Endothelial cell of umbilical vein (primary cell): Measurements from ENCODE around the gene NUTM1. TPM values are rescaled to one million over a fixed set of nuclear protein-coding genes. Genes with fewer than 3 reads are reported as not detected.

Experiments used
- BruUV-seq: library from RNA; stranded (reverse); fragments of 400-500 nt; replicated peaks from 2 replicates; lab custom pipeline; 2021; lab: Mats Ljungman, UMichigan
- CTCF ChIA-PET: fragments of 300-600, 350-600 bp; sonication (Branson Sonifier 250); formaldehyde crosslinking; loops from one replicate; lab custom pipeline; 2021; ENCODE audit warnings: antibody characterized with exemption, inconsistent platforms; lab: Charles Lee
- POLR2A ChIA-PET: fragments of 300-600, 350-600 bp; sonication (Branson Sonifier 250); formaldehyde crosslinking; loops from one replicate; lab custom pipeline; 2021; ENCODE audit warnings: antibody characterized with exemption, inconsistent platforms; lab: Charles Lee
- DNase-seq: peaks from one replicate; pipeline ENCODE4 v3.0.0-alpha.2; 2011; ENCODE audit warnings: low read depth, low spot score
- FAIRE-seq: peaks from 2 replicates; lab custom pipeline; 2011; peaks lifted over from hg19 to GRCh38; lab: Jason Lieb, UNC
- H2AFZ ChIP-seq: 2 replicates; pipeline ENCODE4 v1.6.0; 2012; ENCODE audit warnings: low read depth, low read length, control low read depth, inconsistent platforms
- H3K27ac ChIP-seq: 2 replicates; pipeline ENCODE4 v1.5.1; 2011; ENCODE audit warnings: low read depth, mild to moderate bottlenecking, control low read depth, low read length, moderate library complexity; ENCODE audit not compliant: insufficient read depth
- H3K27me3 ChIP-seq, 2 experiments: 2 replicates each; pipeline versions ENCODE4 v1.6.0 to v1.6.1; 2011; ENCODE audit warnings: low read length in 2 of 2, mixed read lengths in 1 of 2; ENCODE audit not compliant: control insufficient read depth in 2 of 2, insufficient read depth in 2 of 2
- H3K36me3 ChIP-seq, 2 experiments: 2 replicates in 1 of 2; 3 replicates in 1 of 2; pipeline ENCODE4 v1.5.1; 2011; ENCODE audit warnings: low read length in 2 of 2, mild to moderate bottlenecking in 1 of 2, moderate library complexity in 1 of 2; ENCODE audit not compliant: control insufficient read depth in 2 of 2, insufficient read depth in 2 of 2; ENCODE audit errors: extremely low read depth in 1 of 2
- H3K4me1 ChIP-seq: 3 replicates; pipeline ENCODE4 v1.5.1; 2011; ENCODE audit warnings: mild to moderate bottlenecking, low read length; ENCODE audit not compliant: control insufficient read depth, insufficient read depth; ENCODE audit errors: extremely low read depth
- H3K4me2 ChIP-seq: 2 replicates; pipeline ENCODE4 v1.6.1; 2011; ENCODE audit warnings: low read length, control low read depth, mixed read lengths; ENCODE audit not compliant: insufficient read depth
- H3K4me3 ChIP-seq, 3 experiments: fragments of 200-600 bp in 1 of 3; sonication (generic), shearing (Covaris generic) in 1 of 3; replicated peaks in 1 of 3; 2 replicates each; pipeline ENCODE4 v1.5.1; 2011 to 2016; ENCODE audit warnings: control low read depth in 3 of 3, low read length in 3 of 3, mild to moderate bottlenecking in 2 of 3, inconsistent platforms in 1 of 3, low read depth in 1 of 3, moderate library complexity in 1 of 3; ENCODE audit not compliant: insufficient read depth in 1 of 3
- H3K79me2 ChIP-seq: 2 replicates; pipeline ENCODE4 v1.6.0; 2012; ENCODE audit warnings: low read length, inconsistent platforms; ENCODE audit not compliant: control insufficient read depth, insufficient read depth
- H3K9ac ChIP-seq: replicated peaks from 2 replicates; pipeline ENCODE3; 2011; ENCODE audit warnings: low read length, control low read depth; ENCODE audit not compliant: insufficient read depth; ENCODE audit errors: extremely low read depth
- H3K9me1 ChIP-seq: replicated peaks from 3 replicates; pipeline ENCODE4 v1.6.0; 2011; ENCODE audit warnings: mild to moderate bottlenecking, low read length; ENCODE audit not compliant: control insufficient read depth, insufficient read depth; ENCODE audit errors: extremely low read depth
- H3K9me3 ChIP-seq: replicated peaks from 2 replicates; pipeline ENCODE4 v1.5.1; 2012; ENCODE audit warnings: low read length, inconsistent platforms; ENCODE audit not compliant: control insufficient read depth, insufficient read depth
- H4K20me1 ChIP-seq: replicated peaks from 2 replicates; pipeline ENCODE3; 2011; ENCODE audit warnings: mild to moderate bottlenecking, low read length; ENCODE audit not compliant: control insufficient read depth, insufficient read depth; ENCODE audit errors: extremely low read depth
- EZH2 ChIP-seq: IDR thresholded peaks from 2 replicates; pipeline ENCODE4 v1.6.1; 2012; ENCODE audit warnings: borderline replicate concordance, low read depth, mild to moderate bottlenecking, moderate library complexity, low read length, inconsistent platforms; ENCODE audit not compliant: severe bottlenecking
- FOS ChIP-seq: IDR thresholded peaks from 2 replicates; pipeline ENCODE4 v1.6.1; 2011; ENCODE audit warnings: mild to moderate bottlenecking, low read length, moderate library complexity, borderline replicate concordance; ENCODE audit not compliant: insufficient read depth
- GATA2 ChIP-seq: IDR thresholded peaks from 2 replicates; pipeline ENCODE4 v1.7.0; 2011; ENCODE audit warnings: low read depth, mild to moderate bottlenecking, moderate library complexity, mixed read lengths, low read length; ENCODE audit not compliant: insufficient read length, insufficient read depth
- JUN ChIP-seq: IDR thresholded peaks from 2 replicates; pipeline ENCODE4 v1.6.1; 2011; ENCODE audit warnings: borderline replicate concordance, low read depth; ENCODE audit not compliant: insufficient read length, insufficient read depth
- MYC ChIP-seq: IDR thresholded peaks from one replicate; pipeline ENCODE4 v1.6.1; 2011; ENCODE audit warnings: mild to moderate bottlenecking, low read depth, low read length
- POLR2A ChIP-seq: IDR thresholded peaks from 2 replicates; pipeline ENCODE4 v1.6.1; 2012; ENCODE audit warnings: low read depth, mild to moderate bottlenecking, control low read depth, low read length
- POLR2AphosphoS5 ChIP-seq: IDR thresholded peaks from 2 replicates; pipeline ENCODE4 v1.6.1; 2012; ENCODE audit warnings: low read depth, mild to moderate bottlenecking, control low read depth, low read length, moderate library complexity; ENCODE audit not compliant: insufficient read depth
- dilution Hi-C: fragments of 300-500 bp; cut with MboI; formaldehyde crosslinking; loops from one replicate; pipeline ENCODE4 v1.15.0; 2019; ENCODE audit warnings: low sequenced_read_pairs; ENCODE audit not compliant: extremely low pct_ligation_motif_present
- intact Hi-C: fragments of 100-400 bp; cut with micrococcal nuclease; formaldehyde crosslinking; loops from one replicate; pipeline ENCODE4 v1.10.0; 2022
- polyA plus RNA-seq, 4 experiments: library from polyadenylated mRNA; depleted of rRNA in 3 of 4; stranded (reverse) in 3 of 4; unstranded in 1 of 4; fragments of >200 nt; gene quantifications; 2 replicates each; pipeline versions ENCODE4 v1.2.1 to v1.2.3, GENCODE V29; 2011 to 2012; ENCODE audit warnings: missing spikeins in 1 of 4
- total RNA-seq: library from RNA; stranded (reverse); gene quantifications from 2 replicates; pipeline ENCODE4 v1.2.3, GENCODE V29; 2021
- TF ChIP-seq, protein P1 (sequence below), 2 donors: IDR thresholded peaks; 1 replicate in 1 of 2; 2 replicates in 1 of 2; pipeline ENCODE4 v1.5.1; 2011; ENCODE audit warnings: low read length in 2 of 2, mild to moderate bottlenecking in 2 of 2, moderate library complexity in 2 of 2, control low read depth in 1 of 2, inconsistent platforms in 1 of 2, low read depth in 1 of 2; ENCODE audit not compliant: insufficient read depth in 1 of 2; ENCODE audit errors: extremely low read depth in 1 of 2
- TF ChIP-seq, protein P2 (sequence below): IDR thresholded peaks from 2 replicates; pipeline ENCODE4 v1.6.1; 2011; ENCODE audit not compliant: insufficient read depth, insufficient read length

Gene NUTM1
- total and polyA plus RNA-seq, 2 donors (not counting 3 experiments of a cell fraction or from before 2014, with no cell fraction given) = not detected

DNA sequence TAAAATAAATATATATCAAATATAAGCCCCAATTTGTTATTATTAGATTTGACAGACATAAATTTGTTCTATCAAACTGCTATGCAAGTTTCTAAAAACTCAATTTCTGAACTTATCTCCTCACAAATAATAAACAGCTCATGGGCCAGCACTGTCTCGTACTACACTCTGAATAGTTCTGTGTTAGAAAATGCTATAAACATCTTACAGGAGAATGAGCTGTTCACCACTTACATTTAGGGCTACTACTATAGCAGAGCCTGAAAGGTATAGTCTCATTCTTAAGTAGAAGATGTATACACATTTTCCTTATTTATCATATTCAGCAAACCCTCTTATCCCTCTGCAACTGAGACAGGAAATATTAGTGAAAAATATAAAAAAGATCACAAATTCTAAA lies 18.2 kb upstream of the NUTM1 start:
- no peaks in the 10 kb centered on the region for H3K27me3 ChIP-seq
- TF ChIP-seq POLR2A = no peak
- H3K9me3 ChIP-seq = no peaks in the 10 kb centered on the region
- no peak overlapping the region for H3K4me2 ChIP-seq
- H3K9me1 ChIP-seq = no peaks in the 10 kb centered on the region
- no peak overlapping the region for H3K27ac ChIP-seq
- H3K79me2 ChIP-seq = no peaks in the 10 kb centered on the region
- no peak overlapping the region for H3K4me3 ChIP-seq
- ChIA-PET POLR2A (no interaction called here), CTCF (no interaction called here)
- BruUV-seq = no TSS peak
- dilution Hi-C loops (no loop called here), intact Hi-C loops (no loop called here)
- H3K9ac ChIP-seq = no peak overlapping the region
- no peak for FAIRE-seq
- no peaks in the 10 kb centered on the region for H3K4me1 ChIP-seq
- no peaks in the 10 kb centered on the region for H3K36me3 ChIP-seq
- no peak for DNase-seq
- H2AFZ ChIP-seq = no peak overlapping the region
- no peaks in the 10 kb centered on the region for H4K20me1 ChIP-seq

DNA sequence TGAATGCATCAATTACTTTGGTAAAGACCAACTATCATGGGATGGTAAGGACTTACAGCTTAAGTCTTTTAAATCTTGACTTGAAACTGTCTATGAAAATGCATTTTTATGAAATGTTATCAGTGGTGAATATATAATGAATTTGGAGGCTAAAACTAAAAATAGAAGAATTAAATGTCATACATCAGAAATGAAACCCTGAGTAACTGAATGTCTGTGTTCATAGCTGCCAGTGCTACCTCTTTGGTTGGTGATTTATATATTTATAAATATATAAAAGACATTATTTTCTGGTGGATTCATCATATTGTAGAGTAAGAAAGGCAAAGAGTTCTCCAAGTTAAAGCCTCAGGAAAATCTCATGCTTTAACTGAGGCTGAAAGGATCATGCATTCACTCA lies 17.7 kb upstream of the NUTM1 start:
- no peak for DNase-seq
- intact Hi-C loops = no loop called here

More for the DNA sequence above, 17.7 kb upstream of the NUTM1 start:
- TF ChIP-seq JUN (no peak), MYC (no peak), POLR2A (no peak), EZH2 (no peak), FOS (no peak), GATA2 (no peak), POLR2AphosphoS5 (no peak)
- TF ChIP-seq, protein P1, sequence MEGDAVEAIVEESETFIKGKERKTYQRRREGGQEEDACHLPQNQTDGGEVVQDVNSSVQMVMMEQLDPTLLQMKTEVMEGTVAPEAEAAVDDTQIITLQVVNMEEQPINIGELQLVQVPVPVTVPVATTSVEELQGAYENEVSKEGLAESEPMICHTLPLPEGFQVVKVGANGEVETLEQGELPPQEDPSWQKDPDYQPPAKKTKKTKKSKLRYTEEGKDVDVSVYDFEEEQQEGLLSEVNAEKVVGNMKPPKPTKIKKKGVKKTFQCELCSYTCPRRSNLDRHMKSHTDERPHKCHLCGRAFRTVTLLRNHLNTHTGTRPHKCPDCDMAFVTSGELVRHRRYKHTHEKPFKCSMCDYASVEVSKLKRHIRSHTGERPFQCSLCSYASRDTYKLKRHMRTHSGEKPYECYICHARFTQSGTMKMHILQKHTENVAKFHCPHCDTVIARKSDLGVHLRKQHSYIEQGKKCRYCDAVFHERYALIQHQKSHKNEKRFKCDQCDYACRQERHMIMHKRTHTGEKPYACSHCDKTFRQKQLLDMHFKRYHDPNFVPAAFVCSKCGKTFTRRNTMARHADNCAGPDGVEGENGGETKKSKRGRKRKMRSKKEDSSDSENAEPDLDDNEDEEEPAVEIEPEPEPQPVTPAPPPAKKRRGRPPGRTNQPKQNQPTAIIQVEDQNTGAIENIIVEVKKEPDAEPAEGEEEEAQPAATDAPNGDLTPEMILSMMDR (IDR thresholded peaks at IDR 0.05; ENCODE audit: extremely low read depth in 1 of 2, insufficient read depth in 1 of 2, low read depth in 1 of 2, low read length in 2 of 2) = no peak
- TF ChIP-seq, protein P2, sequence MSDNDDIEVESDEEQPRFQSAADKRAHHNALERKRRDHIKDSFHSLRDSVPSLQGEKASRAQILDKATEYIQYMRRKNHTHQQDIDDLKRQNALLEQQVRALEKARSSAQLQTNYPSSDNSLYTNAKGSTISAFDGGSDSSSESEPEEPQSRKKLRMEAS = no peak
- POLR2A ChIA-PET = no interaction called here
- no peak overlapping the region for H3K4me3 ChIP-seq
- no peak for FAIRE-seq
- CTCF ChIA-PET = no interaction called here
- H4K20me1 ChIP-seq = no peaks in the 10 kb centered on the region
- dilution Hi-C loops = no loop called here
- H3K27ac ChIP-seq = no peak overlapping the region
- H3K9ac ChIP-seq = no peak overlapping the region
- no peaks in the 10 kb centered on the region for H3K9me3 ChIP-seq
- H3K4me2 ChIP-seq = no peak overlapping the region
- H3K27me3 ChIP-seq = no peaks in the 10 kb centered on the region
- H3K79me2 ChIP-seq = no peaks in the 10 kb centered on the region
- H3K9me1 ChIP-seq = no peaks in the 10 kb centered on the region
- no peaks in the 10 kb centered on the region for H3K36me3 ChIP-seq
- H3K4me1 ChIP-seq = no peaks in the 10 kb centered on the region
- H2AFZ ChIP-seq = no peak overlapping the region
- BruUV-seq = no TSS peak
